HG03097 (cell line): Measurements from ENCODE around the gene SNRNP35.
"Not testable (repeated sequence)": the region's sequence is repeated elsewhere in the genome, so short reads cannot be mapped to it uniquely, and the experiment has no call there.

ENCODE experiments used
- ATAC-seq: cut with Tn5 transposase; IDR thresholded peaks from one replicate; pipeline ENCODE4 v1.9.1; 2021; ENCODE audit not compliant: unreplicated experiment, low FRiP score

SNRNP35 gene, protein sequence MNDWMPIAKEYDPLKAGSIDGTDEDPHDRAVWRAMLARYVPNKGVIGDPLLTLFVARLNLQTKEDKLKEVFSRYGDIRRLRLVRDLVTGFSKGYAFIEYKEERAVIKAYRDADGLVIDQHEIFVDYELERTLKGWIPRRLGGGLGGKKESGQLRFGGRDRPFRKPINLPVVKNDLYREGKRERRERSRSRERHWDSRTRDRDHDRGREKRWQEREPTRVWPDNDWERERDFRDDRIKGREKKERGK

DNA sequence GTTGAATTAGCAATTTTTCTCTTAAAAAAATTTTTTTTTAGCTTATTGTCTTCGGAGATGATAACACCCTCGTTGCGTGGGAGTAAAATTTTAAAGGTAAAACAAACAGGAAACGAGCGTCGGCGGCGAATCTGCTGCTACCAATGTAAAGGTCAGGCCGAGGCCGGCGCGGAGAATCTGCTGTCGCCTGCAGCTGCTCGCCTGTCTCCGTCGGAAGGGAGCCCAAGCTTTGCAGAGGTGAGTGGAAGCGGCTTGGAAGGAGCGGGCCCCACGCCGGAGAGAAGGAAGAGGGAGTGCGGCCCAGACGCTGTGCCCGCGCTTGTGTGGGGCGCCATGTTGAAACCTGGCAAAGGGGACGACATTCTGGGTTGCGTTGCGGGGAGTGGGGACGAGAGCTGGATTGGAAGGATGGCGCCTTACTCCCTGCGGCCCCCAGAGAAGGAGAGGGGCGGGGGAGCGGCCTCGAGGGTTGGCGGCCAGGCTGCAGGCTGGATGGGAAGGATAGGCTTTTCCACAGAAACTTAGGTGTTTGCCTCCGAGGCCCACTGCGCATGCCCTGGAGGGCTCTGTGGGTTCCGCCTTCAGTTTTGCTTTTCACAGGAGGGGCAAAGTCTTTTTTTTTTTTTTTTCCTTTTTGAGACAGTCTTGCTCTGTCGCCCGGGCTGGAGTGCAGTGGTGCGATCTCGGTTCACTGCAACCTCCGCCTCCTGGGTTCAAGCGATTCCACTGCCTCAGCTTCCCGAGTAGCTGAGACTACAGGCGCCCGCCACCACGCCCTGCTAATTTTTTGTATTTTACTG, at the start of gene SNRNP35:
Gene SNRNP35, plus strand, starts transcription at position 160 of the 800 bp plus-strand sequence. CDS start 7,402 bp downstream, outside the sequence.
- ATAC-seq: peak; percentile 44

DNA sequence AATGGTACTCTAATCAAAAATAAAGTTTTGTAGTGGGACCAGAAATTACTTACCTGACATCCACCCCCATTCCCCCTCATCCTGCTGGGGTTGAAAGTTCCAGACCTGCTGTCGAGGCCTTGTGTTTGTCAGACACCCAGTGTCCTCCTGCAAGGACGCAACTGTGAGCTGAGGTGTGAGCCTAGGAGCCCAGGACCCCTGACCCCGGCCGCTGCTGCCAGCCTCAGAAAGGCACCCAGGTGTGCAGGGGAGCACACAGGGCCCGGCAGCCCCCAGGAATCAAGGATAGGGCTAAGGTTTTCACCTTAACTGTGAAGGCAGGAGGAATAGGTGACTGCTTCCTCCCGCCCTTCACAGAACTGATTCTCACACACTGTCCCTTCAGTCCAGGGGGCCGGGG, 49.3 kb upstream of the SNRNP35 start:
- ATAC-seq: not testable (repeated sequence)

DNA sequence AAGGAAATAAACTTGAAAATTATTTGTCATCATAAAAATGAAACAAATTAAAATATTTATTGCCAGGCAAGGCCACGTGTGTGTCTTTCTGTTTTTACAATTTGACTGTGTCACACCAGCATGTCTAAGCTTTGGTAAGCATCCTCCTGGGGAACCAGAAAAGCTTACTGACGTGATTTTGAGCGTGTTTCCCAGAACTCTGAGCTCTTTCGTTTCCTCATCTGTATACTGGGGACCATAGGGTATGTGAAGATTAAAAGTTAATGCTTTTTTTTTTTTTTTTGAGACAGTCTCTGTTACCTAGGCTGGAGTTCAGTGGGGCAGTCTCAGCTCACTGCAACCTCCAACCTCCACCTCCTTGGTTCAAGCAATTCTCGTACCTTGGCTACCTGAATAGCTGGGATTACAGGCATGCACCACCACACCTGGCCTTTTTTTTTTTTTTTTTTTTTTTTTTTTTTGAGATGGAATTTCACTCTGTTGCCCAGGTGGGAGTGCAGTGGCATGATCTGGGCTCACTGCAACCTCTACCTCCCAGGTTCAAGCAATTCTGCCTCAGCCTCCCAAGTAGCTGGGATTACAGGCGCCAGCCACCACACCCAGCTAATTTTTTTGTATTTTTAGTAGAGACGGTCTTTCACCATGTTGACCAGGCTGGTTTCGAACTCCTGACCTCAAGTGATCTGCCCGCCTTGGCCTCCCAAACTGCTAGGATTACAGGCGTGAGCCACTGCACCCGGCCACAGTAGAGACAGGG, 48.5 kb upstream of the SNRNP35 start:
- ATAC-seq: not testable (repeated sequence)

DNA sequence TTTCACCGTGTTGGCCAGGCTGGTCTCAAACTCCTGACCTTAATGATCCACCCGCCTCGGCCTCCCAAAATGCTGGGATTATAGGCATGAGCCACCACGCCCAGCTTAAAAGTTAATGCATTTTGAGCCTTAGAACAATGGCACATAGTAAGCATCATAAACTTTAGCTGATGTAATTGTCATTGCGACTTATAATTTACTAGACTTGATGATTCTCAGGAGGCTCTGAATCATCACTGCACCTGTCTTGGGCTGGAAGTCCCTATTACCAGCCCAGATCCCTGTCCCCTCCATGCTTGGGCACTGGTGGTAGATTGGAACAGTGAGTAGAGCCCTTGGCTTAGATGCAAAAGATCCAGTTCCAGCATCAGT, 47.9 kb upstream of the SNRNP35 start:
- ATAC-seq: no peak

DNA sequence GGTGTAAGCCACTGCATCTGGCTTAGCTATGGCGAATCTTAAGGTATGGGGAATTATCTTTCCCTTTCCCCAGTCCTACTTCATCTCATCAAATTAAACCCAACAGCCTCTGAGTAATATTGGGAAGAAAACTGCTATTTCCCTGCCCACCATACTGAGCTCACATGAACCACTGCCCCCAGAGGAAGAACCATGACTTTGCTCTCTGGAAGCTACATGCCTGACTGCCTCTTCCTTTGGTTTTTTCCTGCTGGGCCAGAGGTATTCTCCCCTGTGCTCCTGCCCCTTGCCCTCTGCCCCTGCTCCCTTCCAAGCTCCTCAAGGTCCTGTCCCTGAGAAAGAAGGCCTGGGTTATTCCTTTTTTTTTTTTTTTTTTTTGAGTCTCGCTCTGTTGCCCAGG, 36.6 kb upstream of the SNRNP35 start:
- no peak for ATAC-seq

DNA sequence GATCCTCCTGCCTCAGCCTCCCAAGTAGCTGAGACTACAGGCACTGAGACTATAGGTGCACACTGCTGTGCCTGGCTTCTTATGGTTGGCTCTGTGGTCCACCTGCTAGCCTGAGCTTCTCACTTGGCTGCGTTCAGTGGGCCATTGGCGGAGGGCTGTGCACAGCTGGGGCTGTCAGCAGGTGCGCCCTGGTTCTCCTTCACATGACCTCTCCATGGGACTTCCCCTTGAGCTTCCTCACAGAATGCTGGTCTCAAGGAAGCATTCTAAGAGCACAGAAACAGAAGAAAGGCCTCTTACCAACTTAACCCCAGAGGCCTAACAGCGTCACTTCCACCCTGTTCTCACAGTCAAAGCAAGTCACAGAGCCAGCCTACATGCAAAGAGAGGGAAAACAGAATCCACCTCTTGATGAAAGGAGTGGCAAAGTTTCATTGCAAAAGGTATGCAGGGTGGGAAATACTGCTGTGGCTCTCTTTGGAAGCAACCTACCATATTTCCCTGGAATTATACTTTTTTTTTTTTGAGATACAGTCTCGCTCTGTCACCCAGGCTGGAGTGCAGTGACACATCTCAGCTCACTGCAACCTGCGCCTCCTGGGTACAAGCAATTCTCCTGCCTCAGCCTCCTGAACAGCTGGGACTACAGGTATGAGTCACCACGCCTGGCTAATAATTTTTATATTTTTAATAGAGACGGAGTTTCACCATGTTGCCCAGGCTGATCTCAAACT, 30.7 kb upstream of the SNRNP35 start:
- ATAC-seq: peak; percentile 84

DNA sequence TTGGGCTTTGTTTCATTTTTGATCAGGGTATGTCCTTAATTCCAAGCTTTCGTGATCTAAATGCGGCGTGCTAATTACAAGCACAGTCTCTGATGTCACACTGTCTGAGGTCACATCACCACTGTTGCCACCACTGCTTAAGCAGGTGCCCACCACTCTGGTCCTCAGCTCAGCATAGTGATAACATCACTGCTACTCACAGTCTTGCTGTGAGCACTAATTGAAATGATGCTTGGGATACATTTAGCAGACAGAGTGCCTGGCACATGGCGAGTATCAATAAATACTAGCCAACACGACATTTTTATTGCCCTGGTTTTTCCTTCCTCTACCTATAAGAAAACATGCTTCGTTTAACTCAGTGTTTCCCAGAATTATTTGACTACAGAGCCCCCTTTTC, 29.3 kb upstream of the SNRNP35 start:
- no peak for ATAC-seq

DNA sequence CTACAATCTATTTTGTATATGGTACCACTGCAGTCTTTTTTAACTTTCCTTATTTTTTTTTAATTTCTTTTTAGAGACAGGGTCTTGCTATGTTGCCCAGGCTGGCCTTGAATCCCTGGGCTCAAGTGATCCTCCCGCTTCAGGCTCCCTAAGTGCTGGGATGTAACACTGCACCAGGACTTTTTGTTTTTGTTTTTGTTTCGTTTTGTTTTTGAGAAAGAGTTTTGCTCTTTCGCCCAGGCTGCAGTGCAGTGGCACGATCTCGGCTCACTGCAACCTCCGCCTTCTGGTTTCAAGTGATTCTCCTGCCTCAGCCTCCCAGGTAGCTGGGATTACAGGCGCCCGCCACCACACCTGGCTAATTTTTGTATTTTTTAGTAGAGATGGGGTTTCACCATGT, 28.8 kb upstream of the SNRNP35 start:
- ATAC-seq: not testable (repeated sequence)

DNA sequence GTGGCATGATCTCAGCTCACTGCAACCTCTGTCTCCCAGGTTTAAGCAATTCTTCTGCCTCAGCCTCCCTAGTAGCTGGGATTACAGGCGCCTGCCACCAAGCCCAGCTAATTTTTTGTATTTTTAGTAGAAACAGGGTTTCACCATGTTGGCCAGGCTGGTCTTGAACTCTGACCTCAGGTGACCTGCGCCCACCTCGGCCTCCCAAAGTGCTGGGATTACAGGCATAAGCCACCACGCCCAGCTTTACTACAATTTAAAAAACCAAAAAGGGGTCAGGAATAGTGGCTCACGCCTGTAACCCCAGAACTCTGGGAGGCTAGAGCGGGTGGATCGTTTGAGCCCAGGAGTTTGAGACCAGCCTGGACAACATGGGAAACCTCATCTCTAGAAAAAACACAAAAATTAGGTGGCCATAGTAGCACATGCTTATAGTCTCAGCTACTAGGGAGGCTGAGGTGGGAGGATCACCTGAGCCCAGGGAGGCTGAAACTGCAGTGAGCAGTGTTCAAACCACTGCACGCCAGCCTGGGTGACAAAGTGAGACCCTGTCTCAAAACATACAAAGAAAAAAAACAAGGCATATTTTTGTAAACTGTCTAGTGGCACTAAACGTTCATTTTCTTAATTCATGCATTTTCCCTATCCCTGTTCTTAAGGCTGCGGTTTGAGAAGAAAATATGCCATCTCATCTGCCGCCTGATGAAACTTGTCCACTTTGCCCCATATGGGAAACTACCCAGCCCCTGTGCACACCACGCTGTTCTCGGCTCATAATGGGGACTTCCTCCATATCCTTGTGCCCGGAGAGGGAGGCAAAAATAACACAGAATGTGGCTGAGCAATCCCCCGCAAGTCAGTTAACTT, 25.8 kb upstream of the SNRNP35 start:
- not testable (repeated sequence) for ATAC-seq

DNA sequence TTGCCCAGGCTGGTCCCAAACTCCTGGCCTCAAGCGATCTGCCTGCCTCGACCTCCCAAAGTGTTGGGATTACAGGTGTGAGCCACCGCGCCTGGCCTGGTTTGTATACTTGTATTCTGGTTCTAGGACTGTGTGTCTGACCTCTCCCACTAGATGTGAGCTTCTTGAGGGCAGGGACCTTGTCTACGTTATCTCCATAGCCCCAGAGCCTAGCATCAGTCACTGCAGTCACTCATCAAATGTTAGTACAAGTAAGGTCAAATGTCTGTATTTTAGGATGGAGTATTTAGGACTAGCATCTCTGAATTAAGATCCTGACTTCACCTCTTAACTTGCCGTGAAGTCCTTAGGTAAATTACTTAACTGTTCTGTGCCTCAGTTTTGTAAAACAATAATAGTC, 24.3 kb upstream of the SNRNP35 start:
- no peak for ATAC-seq

DNA sequence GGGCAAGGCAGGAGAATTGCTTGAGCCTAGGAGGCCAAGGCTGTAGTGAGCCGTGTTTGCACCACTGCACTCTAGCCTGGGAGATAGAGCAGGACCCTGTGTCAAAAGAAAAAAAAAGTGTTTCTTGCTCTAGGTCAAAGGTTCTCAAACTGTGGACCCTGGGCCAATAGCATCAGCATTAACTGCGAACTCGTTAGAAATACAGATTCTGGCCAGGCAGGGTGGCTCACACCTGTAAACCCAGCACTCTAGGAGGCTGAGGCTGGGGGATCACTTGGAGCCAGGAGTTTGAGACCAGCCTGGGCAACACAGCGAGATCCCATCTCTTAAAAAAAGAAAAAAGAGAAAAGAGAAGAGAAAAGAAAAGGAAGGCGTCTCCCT, 22.3 kb upstream of the SNRNP35 start:
- no peak for ATAC-seq

DNA sequence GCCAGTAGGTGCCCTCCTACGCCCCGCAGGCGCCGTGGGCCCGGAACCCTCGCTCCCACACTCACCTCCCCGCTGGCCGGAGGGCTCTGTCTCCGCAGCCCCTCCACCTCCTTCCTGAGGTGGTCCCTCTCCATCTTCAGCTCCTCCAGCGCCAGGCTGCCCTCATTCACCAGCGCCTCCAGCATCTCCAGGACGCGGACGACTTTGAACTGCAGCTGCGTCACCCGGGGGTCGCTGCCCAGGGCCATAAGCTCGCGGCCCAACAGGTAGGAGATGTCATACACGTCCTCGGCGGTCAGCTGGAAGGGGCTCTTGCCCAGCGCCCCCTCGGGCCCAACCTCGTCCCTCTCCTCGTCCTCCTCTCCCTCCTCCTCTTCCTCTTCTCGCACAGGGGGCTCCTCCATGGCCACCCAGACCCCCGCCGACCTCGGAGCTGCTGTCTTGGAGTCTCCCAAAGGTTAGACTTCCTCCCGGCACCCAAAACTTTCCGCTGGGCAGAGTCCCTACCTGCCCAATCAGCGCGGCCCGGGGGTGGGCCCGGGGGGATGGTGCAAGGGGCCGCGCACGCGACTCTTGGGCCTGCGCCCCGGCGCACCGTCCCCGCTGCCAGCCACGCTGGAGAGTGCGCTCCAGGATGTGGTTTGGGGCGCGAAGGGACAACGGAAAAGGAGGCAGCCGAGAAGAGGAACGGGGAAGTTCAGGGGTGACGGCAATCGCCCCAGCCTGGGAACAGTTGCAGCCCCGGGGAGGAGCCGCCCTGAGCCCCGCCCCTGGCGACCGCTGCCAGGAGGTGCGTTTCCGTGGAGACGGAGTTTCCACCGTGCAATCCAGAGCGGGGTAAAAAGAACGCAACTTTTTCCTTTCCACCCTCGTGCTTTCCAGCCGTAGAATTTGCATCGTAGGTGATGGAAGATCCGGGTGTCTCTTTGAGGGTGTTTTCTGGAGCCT, 21.6 kb upstream of the SNRNP35 start, which contains the start of gene RILPL2:
Gene RILPL2, minus strand, starts transcription at position 668 of the 948 bp plus-strand sequence. Its CDS starts 264 bp downstream, at position 404.
- peak; percentile 70 for ATAC-seq

DNA sequence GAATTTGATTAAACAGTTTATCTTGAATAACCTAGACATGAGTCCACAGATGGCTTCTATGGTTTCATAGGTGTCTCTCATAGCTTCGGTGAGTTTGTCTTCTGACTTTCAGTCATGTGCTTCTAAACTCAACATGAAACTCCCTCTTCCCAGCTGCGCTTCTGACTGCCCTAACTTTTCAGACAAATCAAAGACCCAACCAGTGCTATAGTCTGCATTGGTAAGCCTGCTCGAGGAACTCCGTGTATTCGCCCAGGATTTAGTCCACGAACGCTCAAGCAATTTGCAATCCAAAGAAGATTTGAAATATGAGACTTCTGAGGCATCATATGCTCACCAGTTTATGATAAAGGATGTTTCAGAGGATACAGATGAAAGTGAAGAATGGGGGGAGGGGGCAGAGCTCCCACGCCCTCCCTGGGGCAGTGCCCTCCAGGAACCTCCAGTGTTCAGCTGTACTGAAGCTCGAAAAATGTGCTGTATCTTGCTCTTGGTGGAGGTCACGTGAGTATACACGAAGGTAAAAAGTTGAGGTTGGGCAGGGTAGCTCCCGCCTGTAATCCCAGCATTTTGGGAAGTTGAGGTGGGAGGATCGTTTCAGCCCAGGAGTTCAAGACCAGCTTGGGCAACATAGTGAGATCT, 16.3 kb upstream of the SNRNP35 start:
- ATAC-seq: peak; percentile 66

DNA sequence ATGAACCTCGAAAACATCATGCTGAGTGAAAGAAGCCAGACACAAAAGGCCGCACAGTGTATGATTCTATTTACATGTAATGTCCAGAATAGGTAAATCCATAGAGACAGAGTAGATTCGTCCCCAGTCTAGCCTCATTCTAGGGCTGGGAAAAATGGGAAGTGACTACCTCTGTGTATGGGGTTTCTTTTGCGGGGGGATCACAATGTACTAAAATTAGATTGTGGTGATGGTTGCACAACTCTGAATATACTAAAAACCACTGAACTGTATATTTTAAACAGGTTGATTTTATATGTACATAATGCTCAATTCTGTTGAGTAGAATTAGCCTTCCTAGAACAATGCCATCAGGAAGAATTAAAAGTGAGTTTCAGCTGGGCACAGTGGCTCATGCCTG, 15.2 kb upstream of the SNRNP35 start:
- no peak for ATAC-seq

DNA sequence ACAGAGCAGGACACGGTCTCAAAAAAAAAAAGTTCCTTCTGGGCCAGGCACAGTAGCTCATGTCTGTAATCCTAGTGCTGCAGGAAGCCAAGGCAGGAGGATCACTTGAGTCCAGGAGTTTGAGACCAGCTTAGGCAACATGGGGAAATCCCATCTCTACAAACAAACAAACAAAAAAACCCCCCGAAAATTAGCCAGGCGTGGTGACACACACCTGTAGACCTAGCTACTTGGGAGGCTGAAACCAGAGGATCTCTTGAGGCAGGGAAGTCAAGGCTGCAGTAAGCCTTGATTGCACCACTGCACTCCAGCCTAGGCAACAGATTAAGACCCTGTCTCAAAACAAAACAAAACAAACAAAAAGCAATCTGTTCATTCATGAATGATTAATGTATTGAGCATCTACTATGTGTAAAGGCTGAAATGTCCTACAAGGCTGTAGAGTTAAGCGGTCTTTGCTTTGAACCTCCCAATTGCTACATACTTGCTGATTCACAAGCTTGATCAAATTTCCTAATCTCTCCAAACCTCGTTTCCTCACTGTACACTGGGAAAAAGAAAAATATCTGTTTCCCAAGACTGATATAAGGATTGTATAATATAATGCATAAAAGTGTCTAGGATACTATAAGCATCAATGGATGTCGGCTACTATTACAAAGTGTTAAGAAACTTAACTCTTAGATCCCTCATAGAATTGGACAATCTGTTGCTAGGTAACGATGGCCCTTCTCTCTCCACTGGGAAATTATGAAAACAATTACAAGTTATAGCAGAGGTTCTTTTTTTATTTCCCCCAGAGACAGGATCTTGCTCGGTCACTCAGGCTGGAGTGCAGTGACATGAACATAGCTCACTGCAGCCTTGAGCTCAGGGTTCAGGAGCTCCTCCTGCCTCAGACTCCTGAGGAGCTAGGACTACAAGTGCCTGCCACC, 13.6 kb upstream of the SNRNP35 start:
- ATAC-seq: no peak

DNA sequence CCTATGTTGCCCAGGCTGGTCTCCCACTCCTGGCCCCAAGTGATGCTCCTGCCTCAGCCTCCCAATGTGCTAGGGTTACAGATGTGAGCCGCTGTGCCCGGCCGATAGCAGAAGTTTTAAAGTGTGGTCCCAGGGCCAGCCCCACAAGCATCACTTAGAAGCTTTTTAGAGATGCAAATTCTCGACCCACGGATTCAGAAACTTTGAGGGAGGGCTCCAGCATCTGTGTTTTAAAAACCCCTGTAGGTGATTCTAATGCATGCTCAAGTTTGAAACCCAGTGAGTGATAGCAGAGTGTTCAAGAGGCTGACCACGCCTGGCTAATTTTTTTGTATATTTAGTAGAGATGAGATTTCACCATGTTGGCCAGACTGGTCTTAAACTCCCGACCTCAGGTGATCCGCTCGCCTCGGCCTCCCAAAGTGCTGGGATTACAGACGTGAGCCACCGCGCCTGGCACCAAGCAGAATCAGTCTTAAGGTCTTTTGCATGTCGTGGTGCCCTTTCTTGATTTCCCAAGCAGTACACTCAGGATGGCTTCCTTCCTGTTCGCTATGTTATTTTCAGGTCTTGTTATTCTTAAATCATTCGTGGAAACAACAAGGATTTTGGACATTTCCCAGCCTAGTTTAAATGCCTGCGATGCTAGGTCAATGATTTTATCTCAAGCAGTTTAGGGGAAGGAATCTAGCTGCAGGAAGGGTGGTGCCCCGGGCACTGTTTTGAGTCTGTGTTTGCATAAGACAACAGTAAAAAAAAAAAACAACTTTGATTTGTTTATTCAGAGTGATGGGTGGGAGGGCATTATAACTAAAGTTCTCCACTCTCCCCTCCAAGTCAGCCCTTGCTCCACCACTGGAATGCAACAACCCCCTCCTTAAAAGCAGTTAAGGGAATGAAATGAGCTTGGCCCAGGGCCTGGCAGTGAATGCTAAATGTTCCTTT, 12.3 kb upstream of the SNRNP35 start:
- no peak for ATAC-seq
